OCI-LY3 (cell line): ENCODE results near the gene OTUD5.

Experiments used
- H2AFZ ChIP-seq: fragments of 200-600, 300-600 bp; shearing (Covaris generic); 2 replicates; pipeline ENCODE4 v1.6.0; 2014; ENCODE audit warnings: antibody characterized with exemption, low read depth, low read length
- H3K27ac ChIP-seq: fragments of 200-600, 300-600 bp; sonication (generic); 2 replicates; pipeline ENCODE4 v1.5.1; 2014; ENCODE audit warnings: mild to moderate bottlenecking, low read length, moderate library complexity, mixed read lengths
- H3K27me3 ChIP-seq: fragments of 200-600, 300-600 bp; sonication (generic); 2 replicates; pipeline ENCODE4 v1.6.1; 2014; ENCODE audit warnings: low read depth, low read length, mixed read lengths
- H3K36me3 ChIP-seq: fragments of 200-600, 300-600 bp; sonication (generic); replicated peaks from 2 replicates; pipeline ENCODE3; 2014; ENCODE audit warnings: low read depth, low read length, mixed read lengths
- H3K4me1 ChIP-seq: fragments of 300-600, 200-600 bp; sonication (generic); 2 replicates; pipeline ENCODE4 v1.6.1; 2014; ENCODE audit warnings: low read length, mixed read lengths
- H3K4me2 ChIP-seq: fragments of 200-600, 300-600 bp; sonication (generic); 2 replicates; pipeline ENCODE4 v1.6.1; 2014; ENCODE audit warnings: low read length, mixed read lengths
- H3K4me3 ChIP-seq: fragments of 300-600, 200-600 bp; sonication (generic); 2 replicates; pipeline ENCODE4 v1.5.1; 2014; ENCODE audit warnings: antibody characterized with exemption, mild to moderate bottlenecking, low read length, moderate library complexity
- H3K79me2 ChIP-seq: fragments of 300-600, 200-600 bp; shearing (Covaris generic); 2 replicates; pipeline ENCODE4 v1.6.1; 2014; ENCODE audit warnings: mild to moderate bottlenecking, low read length, mixed read lengths
- H3K9ac ChIP-seq: fragments of 300-600, 200-600 bp; shearing (Covaris generic); 2 replicates; pipeline ENCODE4 v1.6.0; 2014; ENCODE audit warnings: mild to moderate bottlenecking, low read length, moderate library complexity
- H3K9me3 ChIP-seq: fragments of 200-600, 300-600 bp; shearing (Covaris generic); 2 replicates; pipeline ENCODE4 v1.6.1; 2014; ENCODE audit warnings: low read length, mixed read lengths; ENCODE audit not compliant: insufficient read depth
- H4K20me1 ChIP-seq: fragments of 200-600, 300-600 bp; sonication (generic); 2 replicates; pipeline ENCODE4 v1.6.1; 2016; ENCODE audit warnings: low read length, mixed read lengths; ENCODE audit not compliant: insufficient read depth
- CTCF ChIP-seq: fragments of 200-600, 300-600 bp; sonication (generic); IDR thresholded peaks from 2 replicates; pipeline ENCODE4 v1.5.1; 2014; ENCODE audit warnings: antibody characterized with exemption, low read length, low read depth
- EZH2phosphoT487 ChIP-seq: fragments of 200-600 bp; shearing (Covaris generic); IDR thresholded peaks from 2 replicates; pipeline ENCODE4 v1.6.1; 2018; ENCODE audit warnings: antibody characterized with exemption, mixed run types, low read depth

OTUD5 gene

GRCh38 chrX:48904180-48904579 lies 53.2 kb downstream of the OTUD5 start:
- Histone ChIP-seq H3K4me2 (no peak overlapping the region), H3K27ac (no peak overlapping the region), H3K36me3 (peaks cover 20% of the 10 kb centered on the region), H3K9ac (no peak overlapping the region), H2AFZ (no peak overlapping the region), H3K4me1 (peaks cover 5% of the 10 kb centered on the region), H3K27me3 (no peaks in the 10 kb centered on the region), H4K20me1 (no peaks in the 10 kb centered on the region), H3K79me2 (peaks cover 15% of the 10 kb centered on the region), H3K4me3 (no peak overlapping the region), H3K9me3 (no peaks in the 10 kb centered on the region)
- no peak for TF ChIP-seq EZH2phosphoT487
- TF ChIP-seq CTCF, result no peak

DNA sequence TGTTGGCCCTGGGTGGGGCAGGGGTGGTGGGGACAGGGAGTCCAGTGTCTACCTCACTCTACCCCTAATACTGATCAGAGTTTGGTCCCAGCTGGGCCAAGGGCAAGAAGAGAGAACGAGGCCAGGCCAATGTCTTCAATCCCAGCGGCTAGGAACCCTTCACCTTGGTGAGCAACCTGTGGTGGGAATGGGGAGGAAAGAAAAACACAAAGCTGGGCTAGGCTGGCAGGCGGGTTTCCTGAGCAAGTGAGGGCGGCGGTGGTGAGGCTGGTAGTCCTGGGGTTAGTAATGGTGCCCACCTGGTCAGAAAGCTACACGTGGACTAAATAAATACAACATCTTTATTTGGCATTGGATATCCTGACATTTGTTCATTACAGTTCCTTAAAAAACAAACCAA lies 54.1 kb downstream of the OTUD5 start:
- TF ChIP-seq CTCF (no peak), EZH2phosphoT487 (no peak)
- no peak overlapping the region for H3K27ac ChIP-seq

DNA sequence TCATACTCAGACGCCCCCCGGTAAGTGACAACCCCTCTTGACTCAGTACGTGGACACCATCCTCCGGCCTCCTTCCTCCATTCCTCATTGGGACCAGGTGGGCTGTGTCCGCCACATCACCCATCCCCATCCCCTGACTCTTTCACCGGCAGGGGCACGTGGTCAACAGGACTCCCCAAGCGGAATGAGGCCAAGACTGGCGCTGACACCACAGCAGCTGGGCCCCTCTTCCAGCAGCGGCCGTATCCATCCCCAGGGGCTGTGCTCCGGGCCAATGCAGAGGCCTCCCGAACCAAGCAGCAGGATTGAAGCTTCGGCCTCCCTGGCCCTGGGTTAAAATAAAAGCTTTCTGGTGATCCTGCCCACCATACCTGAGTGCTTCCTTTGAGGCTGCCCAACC lies 54.6 kb downstream of the OTUD5 start:
- H3K27ac ChIP-seq, result no peak overlapping the region
- no peak overlapping the region for H3K4me2 ChIP-seq
- H4K20me1 ChIP-seq, result no peaks in the 10 kb centered on the region
- H3K9me3 ChIP-seq, result no peaks in the 10 kb centered on the region
- peaks cover 8% of the 10 kb centered on the region for H3K4me1 ChIP-seq
- peaks cover 21% of the 10 kb centered on the region for H3K36me3 ChIP-seq
- no peak overlapping the region for H2AFZ ChIP-seq
- no peaks in the 10 kb centered on the region for H3K27me3 ChIP-seq
- H3K9ac ChIP-seq, result no peak overlapping the region
- peaks cover 26% of the 10 kb centered on the region for H3K79me2 ChIP-seq
- TF ChIP-seq CTCF (no peak), EZH2phosphoT487 (no peak)
- H3K4me3 ChIP-seq, result no peak overlapping the region

More for the DNA sequence above, 54.1 kb downstream of the OTUD5 start:
- no peaks in the 10 kb centered on the region for H3K27me3 ChIP-seq
- H3K36me3 ChIP-seq, result peaks cover 21% of the 10 kb centered on the region
- peaks cover 8% of the 10 kb centered on the region for H3K4me1 ChIP-seq
- no peak overlapping the region for H3K4me2 ChIP-seq
- no peaks in the 10 kb centered on the region for H3K9me3 ChIP-seq
- no peak overlapping the region for H3K4me3 ChIP-seq
- H3K79me2 ChIP-seq, result peaks cover 24% of the 10 kb centered on the region
- no peaks in the 10 kb centered on the region for H4K20me1 ChIP-seq
- no peak overlapping the region for H2AFZ ChIP-seq
- no peak overlapping the region for H3K9ac ChIP-seq

- no peak overlapping the region for H3K27ac ChIP-seq
- H3K4me2 ChIP-seq, result no peak overlapping the region
- H3K9ac ChIP-seq, result no peak overlapping the region
- TF ChIP-seq EZH2phosphoT487 (no peak), CTCF (no peak)
- H3K4me3 ChIP-seq, result no peak overlapping the region
- H2AFZ ChIP-seq, result no peak overlapping the region
- H3K9me3 ChIP-seq, result no peaks in the 10 kb centered on the region
- H3K4me1 ChIP-seq, result peaks cover 8% of the 10 kb centered on the region
- H3K36me3 ChIP-seq, result peaks cover 21% of the 10 kb centered on the region
- peaks cover 30% of the 10 kb centered on the region for H3K79me2 ChIP-seq
- H4K20me1 ChIP-seq, result no peaks in the 10 kb centered on the region
- H3K27me3 ChIP-seq, result no peaks in the 10 kb centered on the region
Observed at GRCh38 chrX:48902135-48902534, 55.3 kb downstream of the OTUD5 start.
